Suprapubic skin (tissue), 4 donors: ENCODE measurements around the gene ANKRD6.

Experiments used
- POLR2A ChIP-seq, 2 donors: fragments of 450-650 bp; IDR thresholded peaks; one replicate each; pipeline ENCODE4 v1.6.1; 2017; ENCODE audit warnings: antibody characterized with exemption in 2 of 2, mild to moderate bottlenecking in 2 of 2, moderate library complexity in 2 of 2
- POLR2AphosphoS5 ChIP-seq, 3 donors: sonication (generic); formaldehyde crosslinking; IDR thresholded peaks; one replicate each; pipeline ENCODE4 v1.6.1; 2017; ENCODE audit warnings: antibody characterized with exemption in 3 of 3
- TF ChIP-seq, protein P1 (sequence below), 2 donors: fragments of 200-600 bp in 1 of 2; fragments of 450-650 bp in 1 of 2; sonication (generic) in 1 of 2; IDR thresholded peaks; one replicate each; pipeline ENCODE4 v1.5.1; 2016 to 2019; ENCODE audit warnings: antibody characterized with exemption in 2 of 2, mild to moderate bottlenecking in 1 of 2, moderate library complexity in 1 of 2

DNA sequence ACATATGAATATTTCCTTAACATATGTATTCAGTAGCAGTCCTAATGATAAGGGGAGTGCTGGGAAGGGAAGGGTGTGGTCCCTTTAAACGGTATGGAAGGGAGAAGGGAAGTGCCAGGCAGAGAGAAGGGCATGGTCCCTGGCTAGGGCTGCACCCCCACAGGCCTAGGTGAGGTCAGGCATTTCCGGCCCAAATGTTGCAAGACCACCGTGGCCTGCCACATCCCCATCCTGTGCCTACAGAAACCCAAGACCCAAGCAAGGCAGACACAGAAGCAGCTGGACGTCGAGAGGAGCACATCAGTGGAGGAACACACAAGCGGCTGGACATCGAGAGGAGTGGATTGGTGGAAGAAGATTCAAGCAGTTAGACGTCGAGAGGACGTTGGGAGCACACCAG is 26.8 kb upstream of the ANKRD6 start:
- TF ChIP-seq, protein P1, sequence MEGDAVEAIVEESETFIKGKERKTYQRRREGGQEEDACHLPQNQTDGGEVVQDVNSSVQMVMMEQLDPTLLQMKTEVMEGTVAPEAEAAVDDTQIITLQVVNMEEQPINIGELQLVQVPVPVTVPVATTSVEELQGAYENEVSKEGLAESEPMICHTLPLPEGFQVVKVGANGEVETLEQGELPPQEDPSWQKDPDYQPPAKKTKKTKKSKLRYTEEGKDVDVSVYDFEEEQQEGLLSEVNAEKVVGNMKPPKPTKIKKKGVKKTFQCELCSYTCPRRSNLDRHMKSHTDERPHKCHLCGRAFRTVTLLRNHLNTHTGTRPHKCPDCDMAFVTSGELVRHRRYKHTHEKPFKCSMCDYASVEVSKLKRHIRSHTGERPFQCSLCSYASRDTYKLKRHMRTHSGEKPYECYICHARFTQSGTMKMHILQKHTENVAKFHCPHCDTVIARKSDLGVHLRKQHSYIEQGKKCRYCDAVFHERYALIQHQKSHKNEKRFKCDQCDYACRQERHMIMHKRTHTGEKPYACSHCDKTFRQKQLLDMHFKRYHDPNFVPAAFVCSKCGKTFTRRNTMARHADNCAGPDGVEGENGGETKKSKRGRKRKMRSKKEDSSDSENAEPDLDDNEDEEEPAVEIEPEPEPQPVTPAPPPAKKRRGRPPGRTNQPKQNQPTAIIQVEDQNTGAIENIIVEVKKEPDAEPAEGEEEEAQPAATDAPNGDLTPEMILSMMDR (IDR thresholded peaks at IDR 0.05), result no peak
- no peak for TF ChIP-seq POLR2A (IDR thresholded peaks at IDR 0.05)
- no peak for TF ChIP-seq POLR2AphosphoS5 (IDR thresholded peaks at IDR 0.05)
